ENCODE measurements around the gene DGLUCY.
"Not testable (repeated sequence)": the region's sequence is repeated elsewhere in the genome, so short reads cannot be mapped to it uniquely, and the experiment has no call there.

Gene DGLUCY

GRCh38 chr14:91263329-91263728 is 149.5 kb downstream of the DGLUCY start:
- DNase-seq: no peak

GRCh38 chr14:91264151-91265150 is 150.6 kb downstream of the DGLUCY start:
- peak; percentile 33 for DNase-seq

- no peak for DNase-seq
These were observed 151.5 kb downstream of the DGLUCY start for GRCh38 chr14:91265404-91265803.

GRCh38 chr14:91266276-91266675 is 152.4 kb downstream of the DGLUCY start:
- DNase-seq: not testable (repeated sequence)

- DNase-seq: no peak
These were observed 154.1 kb downstream of the DGLUCY start for GRCh38 chr14:91267965-91268437.

- DNase-seq: no peak
These were observed 155.5 kb downstream of the DGLUCY start for GRCh38 chr14:91269076-91269991.

GRCh38 chr14:91270188-91270587 is 156.3 kb downstream of the DGLUCY start:
- no peak for DNase-seq

- DNase-seq: no peak
These were observed 156.7 kb downstream of the DGLUCY start for GRCh38 chr14:91270619-91271018.

GRCh38 chr14:91271639-91272038 is 157.8 kb downstream of the DGLUCY start:
- no peak for DNase-seq

- DNase-seq: no peak
These were observed 158.7 kb downstream of the DGLUCY start for GRCh38 chr14:91272341-91273272.

GRCh38 chr14:91273273-91273884 is 159.5 kb downstream of the DGLUCY start:
- DNase-seq: no peak

GRCh38 chr14:91273885-91274273 is 160.0 kb downstream of the DGLUCY start:
- no peak for DNase-seq

- no peak for DNase-seq
These were observed 160.9 kb downstream of the DGLUCY start for GRCh38 chr14:91274796-91275195.
